Left lobe of liver (tissue), 2 donors: Measurements from ENCODE around the gene GATA5. TPM values are rescaled to one million over a fixed set of nuclear protein-coding genes. Genes with fewer than 3 reads are reported as not detected.

Source experiments
- ATAC-seq: fragments of 200-7000 bp; cut with Tn5 transposase; one replicate; pipeline ENCODE4 v1.9.1; 2020; ENCODE audit warnings: mild to moderate bottlenecking, moderate library complexity
- DNase-seq: peaks from one replicate; pipeline ENCODE4 v3.0.0-alpha.2; 2020; ENCODE audit warnings: low spot score
- total RNA-seq: library from RNA; stranded (reverse); gene quantifications from one replicate; pipeline ENCODE4 v1.2.1, GENCODE V29; 2021
- donor health status: DM: no; HTN: no; CAD: no; lungs with moderate emphysema.
- donor health status: DM: no; HTN: yes; CAD: no.

The GATA5 gene
- total RNA-seq, 1 donor from 2014 or later: 0.48 TPM

DNA sequence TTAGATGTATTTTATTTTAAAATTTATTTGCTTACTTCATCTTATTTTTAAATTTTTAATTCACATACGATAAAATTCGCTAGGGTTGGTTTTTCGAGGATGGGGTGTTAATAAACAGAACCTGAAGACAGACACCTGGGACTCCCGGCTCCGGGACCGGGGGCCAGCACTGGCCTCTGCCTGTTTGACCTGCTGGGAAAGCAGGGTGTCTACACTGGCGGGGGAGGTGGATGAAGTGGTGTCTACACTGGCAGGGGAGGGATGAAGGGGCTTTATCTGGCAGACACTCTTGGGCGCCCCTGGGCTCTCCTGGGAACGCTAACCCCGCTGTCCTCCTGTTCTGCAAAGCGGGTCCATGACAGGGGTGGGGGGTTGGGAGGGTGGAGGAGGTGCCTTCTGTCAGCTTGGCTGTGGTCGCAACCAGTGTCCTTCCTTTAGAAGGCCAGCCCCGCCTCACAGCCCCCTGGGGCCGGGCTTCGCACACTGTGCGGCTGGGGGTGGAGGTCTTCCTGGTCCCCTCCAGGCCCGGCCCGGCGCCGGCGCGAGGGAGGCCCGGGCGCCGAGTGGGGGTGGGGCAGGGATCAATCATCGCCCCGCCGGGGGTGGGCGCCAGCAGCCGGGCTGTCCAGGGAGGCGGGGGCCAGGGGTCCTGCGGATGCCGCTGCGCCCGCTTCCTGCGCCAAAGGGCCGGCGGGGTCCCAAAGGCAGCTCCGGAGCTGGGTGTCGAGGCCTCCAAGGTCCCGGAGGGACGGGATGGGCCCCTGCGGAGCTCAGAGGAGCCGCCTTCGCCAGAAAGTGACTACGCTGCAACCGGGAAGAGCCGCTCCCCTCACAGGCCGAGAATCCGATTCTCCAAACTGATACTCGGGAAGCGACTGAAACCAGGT is 1.8 kb downstream of the GATA5 start:
- no peak for ATAC-seq
- DNase-seq: no peak

- ATAC-seq (no peak), DNase-seq (no peak)
Observed at GRCh38 chr20:62472941-62473585, 2.7 kb downstream of the GATA5 start.

DNA sequence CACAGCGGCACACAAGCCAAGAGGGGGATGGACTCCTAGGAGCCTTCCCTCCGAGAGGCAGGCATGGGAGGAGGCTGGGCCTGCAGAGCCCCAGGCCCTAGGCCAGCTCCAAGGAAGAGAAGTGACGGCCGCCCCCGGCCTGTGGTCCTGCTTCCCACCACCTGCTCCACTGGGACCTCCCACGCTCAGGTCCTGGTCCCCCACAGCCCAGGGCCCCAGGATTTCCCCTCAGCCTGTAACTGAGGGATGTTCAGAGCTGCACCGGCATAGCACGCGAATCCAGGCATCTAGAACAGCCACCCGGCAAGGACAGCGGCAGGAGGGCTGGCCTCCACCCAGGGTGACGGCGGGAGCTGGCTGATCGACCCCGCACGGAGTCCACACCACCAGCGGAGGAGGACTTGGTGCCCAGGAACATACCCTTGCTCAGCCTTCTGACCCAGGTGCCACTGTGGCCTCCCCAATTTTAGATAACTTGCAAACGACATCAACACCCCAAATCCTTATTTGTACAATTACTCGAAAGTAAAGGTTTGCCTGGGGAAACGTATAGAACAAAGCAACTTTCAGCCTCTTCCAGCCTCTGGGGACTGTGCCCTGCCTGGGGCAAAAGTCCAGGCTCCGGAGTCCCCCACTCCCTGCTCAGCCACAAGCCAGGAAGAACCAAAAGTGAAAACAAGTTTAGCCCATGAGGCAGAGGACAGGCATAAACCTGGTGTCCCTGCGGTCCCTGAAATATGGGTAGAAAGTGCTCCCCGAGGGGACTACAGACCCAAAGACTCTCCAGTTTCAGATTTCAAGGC is 3.5 kb downstream of the GATA5 start:
- no peak for DNase-seq
- no peak for ATAC-seq

DNA sequence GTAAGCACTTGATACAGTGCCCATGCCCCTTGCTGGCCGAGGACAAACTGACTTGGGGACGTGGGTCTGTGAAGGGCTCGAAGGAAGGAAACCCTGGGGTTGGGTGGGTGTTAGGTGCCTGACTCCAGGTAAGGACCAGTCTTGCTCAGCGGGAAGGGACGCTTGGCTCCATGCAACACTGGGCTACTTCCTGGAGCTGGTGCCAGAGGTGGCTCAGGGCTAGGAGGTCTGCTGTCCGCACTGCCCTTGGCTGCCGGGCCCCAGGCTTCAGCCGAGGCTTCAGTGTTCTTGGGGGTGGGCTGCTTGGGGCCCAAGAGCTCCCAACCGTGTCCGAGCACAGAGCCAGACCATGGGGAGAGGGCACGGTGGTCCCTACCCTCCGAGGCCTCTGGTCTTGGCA is 5.3 kb downstream of the GATA5 start:
- no peak for ATAC-seq
- no peak for DNase-seq

GRCh38 chr20:62470001-62470400 is 5.8 kb downstream of the GATA5 start:
- DNase-seq: no peak
- no peak for ATAC-seq

DNA sequence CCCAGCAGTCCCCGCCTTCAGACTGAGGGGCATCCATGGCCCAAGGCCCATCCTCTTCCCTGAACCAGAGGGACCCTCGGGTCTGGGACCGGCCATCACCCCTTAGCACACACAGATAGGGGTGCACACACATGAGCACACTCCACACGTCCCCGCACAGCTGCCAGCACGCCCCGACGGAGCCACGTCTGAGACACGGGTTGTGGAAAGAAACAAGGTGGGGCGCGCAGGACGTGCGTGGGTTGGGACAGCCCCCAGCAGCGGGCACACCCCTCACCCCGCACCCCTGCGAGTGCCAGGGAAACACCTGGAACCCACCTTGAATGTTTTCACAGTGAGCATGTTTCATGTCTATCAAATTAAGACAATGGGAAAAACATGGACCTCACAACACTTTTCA is 6.4 kb downstream of the GATA5 start:
- no peak for ATAC-seq
- DNase-seq: no peak

GRCh38 chr20:62466806-62467537 is 8.8 kb downstream of the GATA5 start:
- DNase-seq (no peak), ATAC-seq (no peak)

DNA sequence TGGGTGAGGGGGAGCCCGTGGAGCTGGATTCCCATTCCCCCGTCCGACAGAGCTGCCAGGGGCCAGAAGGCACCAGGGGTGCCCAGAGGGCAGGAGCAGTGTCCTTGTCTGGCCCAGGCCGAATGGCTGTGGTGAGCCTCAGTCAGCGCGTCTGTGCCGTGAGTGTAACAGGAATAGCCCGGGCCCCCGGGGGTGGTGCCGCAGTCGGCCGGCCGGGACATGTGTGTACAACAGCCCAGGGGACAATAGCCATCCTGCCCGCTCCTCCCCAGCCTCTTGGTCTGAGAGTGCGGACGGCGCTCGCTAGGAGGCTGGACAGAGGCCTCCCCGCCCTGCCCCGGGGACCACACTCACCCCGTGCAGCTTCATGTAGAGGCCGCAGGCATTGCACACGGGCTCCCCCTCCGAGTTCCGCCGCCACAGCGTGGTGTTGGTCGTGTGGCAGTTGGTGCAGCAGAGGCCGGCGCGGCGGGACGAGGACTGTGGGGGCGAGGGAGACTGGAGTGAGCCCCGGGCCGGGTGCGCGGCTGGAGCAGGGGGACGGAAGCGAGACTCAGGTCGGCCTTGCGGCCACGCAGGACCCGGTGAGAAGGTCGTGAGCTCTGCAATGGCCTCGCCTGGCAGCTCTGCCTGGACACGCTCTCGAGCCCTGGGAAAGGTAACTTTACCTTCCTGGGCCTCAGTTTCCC is 9.6 kb downstream of the GATA5 start:
- no peak for DNase-seq
- ATAC-seq: no peak

DNA sequence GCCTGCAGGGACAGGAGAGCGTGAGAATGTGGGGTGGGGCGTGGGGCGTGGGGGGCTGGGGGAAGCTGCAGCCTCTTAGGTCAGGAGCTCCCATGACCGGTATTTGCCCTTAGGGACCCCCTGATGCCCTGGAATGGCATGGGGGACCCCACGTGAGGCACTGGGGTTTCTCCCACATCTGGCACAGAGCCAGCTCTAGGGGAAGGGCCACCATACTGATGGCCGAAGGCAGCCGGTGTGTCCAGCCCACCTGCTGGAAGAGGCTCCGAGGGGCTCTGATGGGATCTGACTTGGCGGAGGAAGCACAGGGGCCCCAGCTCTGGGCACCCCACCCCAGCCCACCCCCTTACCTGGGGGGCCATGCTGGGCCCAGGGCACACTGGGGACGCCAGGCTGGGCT is 10.8 kb downstream of the GATA5 start:
- ATAC-seq (no peak), DNase-seq (no peak)

- ATAC-seq (no peak), DNase-seq (no peak)
Observed at GRCh38 chr20:62464425-62464770, 11.4 kb downstream of the GATA5 start.

DNA sequence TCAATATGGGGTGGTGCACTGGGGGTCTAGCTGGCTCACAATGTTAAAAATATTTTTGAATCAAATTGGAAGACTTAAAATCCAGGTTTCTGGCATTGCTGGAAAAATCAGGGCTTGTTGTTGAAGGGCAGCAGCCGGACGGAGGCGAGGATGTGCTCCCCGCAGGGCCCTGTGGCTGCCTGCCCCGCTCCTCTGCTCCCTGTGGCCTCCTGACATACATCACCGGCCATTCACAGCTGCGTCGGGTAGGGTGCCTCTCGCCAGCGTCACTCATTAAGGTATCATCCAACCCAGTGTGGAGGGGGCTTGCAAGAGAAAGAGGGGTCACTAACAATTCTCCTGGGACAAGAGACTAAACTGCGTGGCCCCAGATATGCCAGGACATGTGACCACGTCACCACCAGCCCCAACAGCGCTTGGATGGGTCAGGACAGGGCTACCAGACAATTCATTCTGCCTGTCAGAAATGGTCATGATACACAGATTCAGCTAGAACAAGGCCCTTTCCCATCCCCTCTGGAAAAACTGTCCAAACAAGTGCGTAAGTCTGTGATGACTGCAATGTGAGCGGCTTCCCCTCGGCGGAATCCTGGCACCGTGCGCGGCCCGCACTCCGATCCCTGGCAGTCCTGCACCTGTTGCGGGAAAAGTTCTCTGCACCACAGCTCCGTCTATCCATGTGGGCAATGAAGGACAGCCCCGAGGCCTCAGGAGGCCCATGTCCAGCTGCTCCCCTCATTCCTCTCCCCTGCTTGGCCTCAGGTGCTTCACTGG is 12.0 kb downstream of the GATA5 start:
- DNase-seq (no peak), ATAC-seq (no peak)

GRCh38 chr20:62462976-62463592 is 12.7 kb downstream of the GATA5 start:
- DNase-seq (no peak), ATAC-seq (no peak)

DNA sequence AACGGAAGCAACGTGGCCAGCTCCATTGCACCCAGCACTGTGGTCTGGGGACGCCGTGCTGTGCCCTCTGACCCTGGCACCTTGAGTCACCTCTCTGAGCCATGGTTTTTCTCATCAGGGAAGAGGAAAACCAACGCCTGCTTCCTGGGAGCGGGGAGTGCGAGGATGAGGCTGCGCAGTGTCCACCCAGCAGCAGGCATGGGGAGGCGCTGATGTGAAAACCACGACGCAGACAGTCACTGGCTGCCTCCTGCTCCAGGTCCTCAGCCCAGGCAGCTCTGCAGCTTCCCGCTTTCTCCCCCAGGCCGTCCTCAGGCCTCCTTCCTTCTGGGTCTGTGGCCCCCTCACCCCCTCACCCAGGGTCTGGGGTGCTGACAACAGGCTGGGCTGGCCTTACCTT is 14.0 kb downstream of the GATA5 start:
- no peak for DNase-seq
- no peak for ATAC-seq

DNA sequence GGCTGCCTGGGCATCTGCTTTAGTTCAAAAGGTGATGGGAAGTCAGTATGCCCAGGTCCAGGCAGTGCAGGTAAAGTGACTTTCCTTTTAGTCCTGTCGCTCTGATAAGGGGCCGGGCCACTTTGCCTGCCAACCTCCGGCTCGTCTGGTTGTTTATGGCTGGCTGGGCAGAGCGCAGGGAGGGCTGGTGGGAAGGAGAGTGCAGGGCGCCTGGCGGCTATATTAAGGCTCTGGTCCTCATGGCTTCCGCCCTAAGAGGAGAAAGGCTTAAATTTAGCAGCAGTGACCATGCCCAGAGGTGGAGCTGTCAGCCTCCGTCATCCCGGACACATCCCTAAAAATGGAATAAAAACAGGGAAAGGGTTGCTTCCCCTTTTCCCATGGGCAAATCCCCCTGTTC is 14.6 kb downstream of the GATA5 start:
- ATAC-seq (no peak), DNase-seq (no peak)

DNA sequence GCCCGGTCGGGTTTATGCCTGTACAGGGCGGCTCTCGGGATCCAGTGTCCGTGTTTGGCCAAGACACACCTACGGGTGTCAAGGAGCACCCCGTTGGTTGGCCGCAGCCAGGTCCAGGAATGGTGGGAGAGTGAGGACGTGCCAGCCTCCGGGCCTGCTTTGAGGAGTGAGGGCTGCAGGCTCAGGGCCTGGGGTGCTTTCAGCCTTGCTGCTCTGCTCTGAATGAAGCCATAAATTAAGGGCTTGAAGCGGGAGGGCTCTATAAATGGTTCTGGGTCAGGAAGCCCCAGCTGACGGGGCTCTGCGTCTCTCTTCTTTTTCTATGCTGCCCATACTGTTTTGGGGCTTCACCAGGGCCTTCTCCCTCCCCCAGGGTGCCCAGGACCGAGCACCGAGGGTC is 15.1 kb downstream of the GATA5 start:
- ATAC-seq (no peak), DNase-seq (no peak)

GRCh38 chr20:62459488-62459887 is 16.3 kb downstream of the GATA5 start:
- DNase-seq (no peak), ATAC-seq (no peak)

DNA sequence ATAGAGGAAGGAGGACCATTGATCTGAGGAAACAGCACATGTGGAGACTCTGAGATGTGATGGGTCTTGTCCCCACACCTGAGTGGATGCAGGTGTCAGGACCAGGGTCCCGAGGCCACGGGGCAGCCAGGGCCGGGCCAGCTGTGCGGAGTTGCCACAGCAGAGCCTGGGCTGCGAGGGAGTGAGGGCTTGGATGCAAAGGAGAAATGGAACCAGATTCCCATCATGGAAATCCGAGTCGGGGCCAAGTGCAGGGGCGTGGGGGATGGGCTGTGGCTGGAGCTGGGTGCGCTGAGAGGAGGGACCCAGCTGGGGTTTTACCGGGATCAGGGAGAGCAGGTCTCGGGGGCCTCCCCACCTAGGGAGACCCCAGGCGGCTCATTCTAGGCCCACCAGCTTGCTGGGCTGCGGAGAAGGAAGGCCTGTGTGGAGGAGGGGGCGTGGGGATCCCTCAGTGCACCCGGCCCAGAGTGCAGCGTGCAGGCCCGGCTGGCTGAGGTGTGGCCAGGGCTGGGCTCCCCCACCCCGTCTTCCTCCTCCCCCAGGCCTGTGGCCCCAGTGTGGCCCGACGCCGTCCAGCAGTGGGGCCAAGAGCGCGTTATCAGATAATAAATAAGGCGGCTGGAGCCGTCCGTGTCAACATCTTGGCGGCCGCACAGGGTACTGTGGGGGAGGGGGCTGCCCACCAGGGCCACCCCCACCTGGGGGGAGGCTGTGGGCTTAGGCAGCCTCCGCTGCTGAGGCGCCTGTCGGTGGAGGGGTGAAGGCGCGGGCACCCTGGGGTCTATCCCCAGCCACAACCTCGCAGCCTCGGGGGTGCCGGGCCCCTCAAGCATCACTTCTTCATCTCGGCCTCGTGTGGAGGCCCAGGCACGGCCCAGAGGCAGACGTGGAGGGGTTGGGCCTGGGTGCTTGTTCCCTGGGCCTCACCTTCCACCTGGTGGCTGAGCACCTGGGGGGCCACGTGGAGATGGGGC is 17.2 kb downstream of the GATA5 start:
- no peak for ATAC-seq
- DNase-seq: no peak

DNA sequence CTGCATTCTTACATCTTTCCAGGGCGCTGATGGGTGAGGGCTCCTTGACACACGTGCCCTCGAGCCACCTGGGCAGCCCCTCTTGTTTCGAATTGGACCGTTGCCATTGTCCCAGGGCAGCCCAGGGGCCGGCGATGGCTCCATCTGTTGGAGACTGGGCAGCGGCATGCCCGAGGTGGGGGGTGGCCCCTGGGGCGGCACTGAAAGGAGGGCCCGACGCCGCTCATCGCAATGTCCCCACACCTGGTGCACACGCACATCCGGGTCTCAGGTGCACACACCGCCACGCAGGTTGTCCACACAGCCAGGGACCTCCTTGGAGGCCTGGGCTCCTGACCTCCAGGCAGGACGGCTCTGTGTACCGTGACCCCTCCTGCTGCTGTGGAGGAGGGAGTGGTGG is 18.0 kb downstream of the GATA5 start:
- ATAC-seq: no peak

More for the DNA sequence above, 18.0 kb downstream of the GATA5 start:
- DNase-seq: no peak
